NCI-H2196 treated with DMSO at 0.1 percent for 48 hours (cell line): ENCODE measurements around the gene PRELP.
"Not testable (repeated sequence)": the region's sequence is repeated elsewhere in the genome, so short reads cannot be mapped to it uniquely, and the experiment has no call there.

Experiments
- DNase-seq: peaks from one replicate; lab custom pipeline; 2025; ENCODE audit not compliant: unreplicated experiment; lab: John Stamatoyannopoulos, UW

PRELP gene

GRCh38 chr1:203453016-203453415 is 22.6 kb upstream of the PRELP start:
- DNase-seq = no peak

- DNase-seq = no peak
Measured at GRCh38 chr1:203453616-203454015, 22.0 kb upstream of the PRELP start.

- no peak for DNase-seq
Measured at GRCh38 chr1:203454986-203455471, 20.6 kb upstream of the PRELP start.

- no peak for DNase-seq
Measured at GRCh38 chr1:203455706-203456105, 19.9 kb upstream of the PRELP start.

GRCh38 chr1:203456577-203456976 is 19.0 kb upstream of the PRELP start:
- DNase-seq = no peak

- no peak for DNase-seq
Measured at GRCh38 chr1:203458078-203458477, 17.5 kb upstream of the PRELP start.

- no peak for DNase-seq
Measured at GRCh38 chr1:203459671-203460201, 15.9 kb upstream of the PRELP start.

- no peak for DNase-seq
Measured at GRCh38 chr1:203461717-203462116, 13.9 kb upstream of the PRELP start.

GRCh38 chr1:203462143-203462542 is 13.5 kb upstream of the PRELP start:
- DNase-seq = no peak

- DNase-seq = no peak
Measured at GRCh38 chr1:203462878-203463277, 12.7 kb upstream of the PRELP start.

GRCh38 chr1:203463469-203464062 is 12.0 kb upstream of the PRELP start:
- DNase-seq = no peak

GRCh38 chr1:203464226-203464625 is 11.4 kb upstream of the PRELP start:
- DNase-seq = no peak

GRCh38 chr1:203464743-203465142 is 10.9 kb upstream of the PRELP start:
- no peak for DNase-seq

GRCh38 chr1:203465146-203465798 is 10.3 kb upstream of the PRELP start:
- no peak for DNase-seq

GRCh38 chr1:203465948-203466347 is 9.7 kb upstream of the PRELP start:
- DNase-seq = no peak

- not testable (repeated sequence) for DNase-seq
Measured at GRCh38 chr1:203466906-203467549, 8.6 kb upstream of the PRELP start.

GRCh38 chr1:203467550-203467921 is 8.1 kb upstream of the PRELP start:
- no peak for DNase-seq

GRCh38 chr1:203468326-203468725 is 7.3 kb upstream of the PRELP start:
- DNase-seq = no peak

GRCh38 chr1:203470240-203470639 is 5.4 kb upstream of the PRELP start:
- no peak for DNase-seq

GRCh38 chr1:203471841-203472240 is 3.8 kb upstream of the PRELP start:
- DNase-seq = no peak

- DNase-seq = no peak
Measured at GRCh38 chr1:203473281-203473680, 2.3 kb upstream of the PRELP start.

- no peak for DNase-seq
Measured at GRCh38 chr1:203473781-203474305, 1.8 kb upstream of the PRELP start.
